Progenitor cell of endocrine pancreas (in vitro differentiated cells): ENCODE results near the gene CFDP1. TPM values are rescaled to one million over a fixed set of nuclear protein-coding genes. Genes with fewer than 3 reads are reported as not detected.
"Not testable (repeated sequence)": the region's sequence is repeated elsewhere in the genome, so short reads cannot be mapped to it uniquely, and the experiment has no call there.

Source experiments
- DNase-seq: peaks from one replicate; pipeline ENCODE4 v3.0.0; 2021; ENCODE audit warnings: low spot score; ENCODE audit not compliant: unreplicated experiment
- H3K27ac Mint-ChIP-seq: 2 replicates; pipeline ENCODE4 v1.8.0; 2021; ENCODE audit warnings: mild to moderate bottlenecking, moderate library complexity, mixed read lengths
- H3K27me3 Mint-ChIP-seq: 2 replicates; pipeline ENCODE4 v1.8.0; 2021; ENCODE audit warnings: mixed read lengths
- H3K36me3 Mint-ChIP-seq: 2 replicates; pipeline ENCODE4 v1.8.0; 2022; ENCODE audit warnings: mixed read lengths; ENCODE audit not compliant: insufficient read depth
- H3K4me1 Mint-ChIP-seq: 2 replicates; pipeline ENCODE4 v1.8.0; 2021; ENCODE audit warnings: low read depth, mixed read lengths
- H3K4me3 Mint-ChIP-seq: 2 replicates; pipeline ENCODE4 v1.8.0; 2021; ENCODE audit warnings: low read depth, mild to moderate bottlenecking, moderate library complexity, mixed read lengths
- H3K9me3 Mint-ChIP-seq: 2 replicates; pipeline ENCODE4 v1.8.0; 2021; ENCODE audit warnings: low read depth, mixed read lengths
- total RNA-seq: library from RNA; stranded (reverse); gene quantifications from 2 replicates; pipeline ENCODE4 v1.2.1, GENCODE V29; 2021
- TF ChIP-seq, protein P1 (sequence below): fragments of 200-600 bp; sonication (generic); IDR thresholded peaks from one replicate; pipeline ENCODE4 v1.5.0; 2021; ENCODE audit warnings: antibody characterized with exemption, mild to moderate bottlenecking; ENCODE audit not compliant: unreplicated experiment

Gene CFDP1
- total RNA-seq, 1 donor from 2014 or later = 94.6 TPM

- TF ChIP-seq, protein P1, sequence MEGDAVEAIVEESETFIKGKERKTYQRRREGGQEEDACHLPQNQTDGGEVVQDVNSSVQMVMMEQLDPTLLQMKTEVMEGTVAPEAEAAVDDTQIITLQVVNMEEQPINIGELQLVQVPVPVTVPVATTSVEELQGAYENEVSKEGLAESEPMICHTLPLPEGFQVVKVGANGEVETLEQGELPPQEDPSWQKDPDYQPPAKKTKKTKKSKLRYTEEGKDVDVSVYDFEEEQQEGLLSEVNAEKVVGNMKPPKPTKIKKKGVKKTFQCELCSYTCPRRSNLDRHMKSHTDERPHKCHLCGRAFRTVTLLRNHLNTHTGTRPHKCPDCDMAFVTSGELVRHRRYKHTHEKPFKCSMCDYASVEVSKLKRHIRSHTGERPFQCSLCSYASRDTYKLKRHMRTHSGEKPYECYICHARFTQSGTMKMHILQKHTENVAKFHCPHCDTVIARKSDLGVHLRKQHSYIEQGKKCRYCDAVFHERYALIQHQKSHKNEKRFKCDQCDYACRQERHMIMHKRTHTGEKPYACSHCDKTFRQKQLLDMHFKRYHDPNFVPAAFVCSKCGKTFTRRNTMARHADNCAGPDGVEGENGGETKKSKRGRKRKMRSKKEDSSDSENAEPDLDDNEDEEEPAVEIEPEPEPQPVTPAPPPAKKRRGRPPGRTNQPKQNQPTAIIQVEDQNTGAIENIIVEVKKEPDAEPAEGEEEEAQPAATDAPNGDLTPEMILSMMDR = no peak
- no peak overlapping the region for H3K4me3 Mint-ChIP-seq
- no peak for DNase-seq
- no peaks in the 10 kb centered on the region for H3K36me3 Mint-ChIP-seq
- no peaks in the 10 kb centered on the region for H3K9me3 Mint-ChIP-seq
- no peaks in the 10 kb centered on the region for H3K27me3 Mint-ChIP-seq
- H3K4me1 Mint-ChIP-seq = no peaks in the 10 kb centered on the region
- H3K27ac Mint-ChIP-seq = no peak overlapping the region
Measured at GRCh38 chr16:75273054-75273925, 160.0 kb downstream of the CFDP1 start.

DNA sequence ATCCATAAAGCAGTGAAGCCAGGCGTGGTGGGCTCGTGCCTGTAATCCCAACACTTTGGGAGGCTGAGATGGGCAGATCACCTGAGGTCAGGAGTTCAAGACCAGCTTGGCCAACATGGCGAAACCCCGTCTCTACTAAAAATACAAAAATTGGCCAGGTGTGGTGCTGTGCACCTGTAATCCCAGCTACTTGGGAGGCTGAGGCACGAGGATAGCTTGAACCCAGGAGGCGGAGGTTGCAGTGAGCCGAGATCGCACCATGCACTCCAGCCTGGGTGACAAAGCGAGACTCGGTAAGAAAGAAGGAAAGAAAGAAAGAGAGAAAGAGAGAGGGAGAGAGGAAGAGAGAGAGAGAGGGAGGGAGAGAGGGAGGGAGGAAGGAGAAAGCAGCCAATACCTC lies 160.7 kb downstream of the CFDP1 start:
- not testable (repeated sequence) for H3K4me3 Mint-ChIP-seq, DNase-seq, H3K27me3 Mint-ChIP-seq, H3K36me3 Mint-ChIP-seq, H3K27ac Mint-ChIP-seq, H3K4me1 Mint-ChIP-seq, H3K9me3 Mint-ChIP-seq

DNA sequence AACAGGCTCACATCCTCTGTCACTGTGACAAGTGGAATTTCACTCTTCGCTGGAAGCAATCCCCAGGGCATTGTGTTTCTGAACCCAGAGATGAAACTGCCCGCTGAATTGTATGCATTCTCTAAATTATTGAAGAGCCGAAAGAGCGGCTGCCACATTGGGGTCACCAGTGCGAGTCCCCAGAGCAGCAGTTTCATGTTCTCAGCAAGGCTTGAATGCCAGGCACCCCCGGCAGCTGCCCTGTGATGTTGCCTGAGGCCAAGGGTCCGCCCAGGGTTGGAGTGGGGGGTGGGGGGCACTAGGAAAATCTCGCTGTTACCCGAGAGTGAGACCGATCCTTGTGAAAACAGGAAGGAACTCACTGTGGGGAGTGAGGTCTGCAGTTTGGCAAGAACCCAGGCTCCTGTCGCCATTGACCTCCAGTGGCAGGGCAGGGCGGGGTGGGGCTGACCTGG lies 161.2 kb downstream of the CFDP1 start:
- Mint-ChIP-seq H3K4me3 (no peak overlapping the region), H3K9me3 (no peaks in the 10 kb centered on the region), H3K27ac (no peak overlapping the region), H3K4me1 (no peaks in the 10 kb centered on the region), H3K36me3 (no peaks in the 10 kb centered on the region), H3K27me3 (no peaks in the 10 kb centered on the region)
- TF ChIP-seq, protein P1 = no peak
- DNase-seq = no peak

DNA sequence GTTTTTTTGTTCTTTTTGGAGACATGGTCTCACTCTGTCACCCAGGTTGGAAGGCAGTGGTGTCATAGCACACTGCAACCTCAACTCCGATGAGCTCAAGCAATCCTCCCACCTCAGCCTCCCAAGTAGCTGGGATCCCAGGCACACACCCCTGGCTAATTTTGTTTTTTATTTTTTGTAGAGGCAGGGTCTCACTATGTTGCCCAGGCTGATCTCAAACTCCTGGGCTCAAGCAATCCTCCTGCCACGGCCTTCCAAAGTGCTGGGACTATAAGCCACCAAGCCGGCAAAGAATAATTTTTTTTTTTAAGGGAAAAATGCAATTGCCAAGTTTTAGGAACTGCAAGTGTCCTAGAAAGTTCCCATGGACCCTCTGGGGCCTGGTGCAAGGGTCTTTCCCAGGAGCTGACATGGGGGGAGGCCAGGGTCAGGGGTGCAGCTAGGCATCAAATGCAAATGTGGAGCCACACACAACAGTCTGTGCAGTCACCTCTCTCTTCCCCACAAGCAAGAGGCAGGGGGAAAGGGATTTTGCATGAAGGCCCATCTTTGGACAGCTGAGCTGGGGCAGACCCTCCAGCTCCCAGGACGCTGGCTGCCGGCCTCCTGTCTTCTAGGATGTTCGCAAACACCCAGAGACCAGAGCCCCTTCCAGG lies 161.7 kb downstream of the CFDP1 start:
- H3K4me1 Mint-ChIP-seq = peaks cover under 1% of the 10 kb centered on the region
- H3K9me3 Mint-ChIP-seq = no peaks in the 10 kb centered on the region
- H3K27ac Mint-ChIP-seq = no peak overlapping the region
- no peak overlapping the region for H3K4me3 Mint-ChIP-seq
- no peaks in the 10 kb centered on the region for H3K36me3 Mint-ChIP-seq
- no peak for DNase-seq
- H3K27me3 Mint-ChIP-seq = no peaks in the 10 kb centered on the region
- TF ChIP-seq, protein P1 = no peak

DNA sequence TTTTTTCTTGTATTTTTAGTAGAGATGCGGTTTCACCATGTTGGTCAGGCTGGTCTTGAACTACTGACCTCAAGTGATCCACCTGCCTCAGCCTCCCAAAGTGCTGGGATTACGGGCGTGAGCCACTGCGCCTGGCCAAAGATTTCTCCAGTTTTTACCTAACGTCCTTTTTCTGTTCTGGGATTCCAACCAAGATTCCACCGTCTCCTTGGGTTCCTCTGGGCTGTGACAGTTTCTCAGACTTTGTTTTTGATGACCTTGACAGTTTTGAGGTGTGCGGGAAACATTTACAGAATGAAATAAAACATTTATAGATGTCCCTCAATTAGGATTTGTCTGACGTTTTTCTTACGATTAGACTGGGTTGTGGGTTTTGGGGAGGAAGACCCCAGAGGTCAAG lies 163.9 kb downstream of the CFDP1 start:
- H3K27me3 Mint-ChIP-seq, H3K36me3 Mint-ChIP-seq, H3K4me1 Mint-ChIP-seq, H3K9me3 Mint-ChIP-seq, H3K27ac Mint-ChIP-seq, H3K4me3 Mint-ChIP-seq, DNase-seq: not testable (repeated sequence)

GRCh38 chr16:75267631-75268264 lies 165.6 kb downstream of the CFDP1 start:
- Mint-ChIP-seq H3K4me1 (peaks cover 15% of the 10 kb centered on the region), H3K9me3 (no peaks in the 10 kb centered on the region), H3K4me3 (no peak overlapping the region), H3K27ac (no peak overlapping the region), H3K27me3 (no peaks in the 10 kb centered on the region), H3K36me3 (no peaks in the 10 kb centered on the region)
- DNase-seq = no peak
- TF ChIP-seq, protein P1 = no peak
